Astrocyte of the cerebellum (primary cell): Measurements from ENCODE around the gene RANBP3.
"Not testable (repeated sequence)": the region's sequence is repeated elsewhere in the genome, so short reads cannot be mapped to it uniquely, and the experiment has no call there.

Experiments
- DNase-seq: peaks from one replicate; pipeline ENCODE4 v3.0.0-alpha.2; 2011; ENCODE audit warnings: low read depth
- H3K4me3 ChIP-seq: 2 replicates; pipeline ENCODE4 v1.5.1; 2011; ENCODE audit warnings: mild to moderate bottlenecking, low read depth, low read length, moderate library complexity
- in situ Hi-C: cut with HindIII; loops from 2 replicates; pipeline ENCODE4 v1.10.0; 2017; ENCODE audit warnings: low sequenced_read_pairs
- TF ChIP-seq, protein P1 (sequence below): IDR thresholded peaks from 2 replicates; pipeline ENCODE4 v1.5.1; 2012; ENCODE audit warnings: low read length, low read depth, moderate library complexity, mild to moderate bottlenecking; ENCODE audit errors: missing control alignments

Gene RANBP3

DNA sequence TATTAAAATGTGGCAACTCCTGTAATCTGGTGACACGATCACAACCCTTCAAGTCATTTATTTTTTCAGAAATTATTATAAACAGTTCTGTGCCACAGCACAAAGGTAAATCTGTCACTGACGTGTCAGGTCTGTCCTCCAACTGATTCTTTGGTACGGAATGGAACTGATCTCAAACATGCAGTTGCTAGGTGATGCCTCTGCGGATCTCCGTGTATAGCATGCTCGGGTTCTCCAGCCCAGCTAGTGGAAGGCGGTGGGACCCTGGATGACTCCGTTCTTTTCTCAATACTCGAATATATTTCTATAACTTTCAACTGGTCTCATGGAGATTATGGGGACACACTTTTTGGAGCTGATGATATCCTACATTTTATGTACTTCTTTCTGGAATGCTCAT, 11.0 kb downstream of the RANBP3 start:
- no peak overlapping the region for H3K4me3 ChIP-seq
- TF ChIP-seq, protein P1, sequence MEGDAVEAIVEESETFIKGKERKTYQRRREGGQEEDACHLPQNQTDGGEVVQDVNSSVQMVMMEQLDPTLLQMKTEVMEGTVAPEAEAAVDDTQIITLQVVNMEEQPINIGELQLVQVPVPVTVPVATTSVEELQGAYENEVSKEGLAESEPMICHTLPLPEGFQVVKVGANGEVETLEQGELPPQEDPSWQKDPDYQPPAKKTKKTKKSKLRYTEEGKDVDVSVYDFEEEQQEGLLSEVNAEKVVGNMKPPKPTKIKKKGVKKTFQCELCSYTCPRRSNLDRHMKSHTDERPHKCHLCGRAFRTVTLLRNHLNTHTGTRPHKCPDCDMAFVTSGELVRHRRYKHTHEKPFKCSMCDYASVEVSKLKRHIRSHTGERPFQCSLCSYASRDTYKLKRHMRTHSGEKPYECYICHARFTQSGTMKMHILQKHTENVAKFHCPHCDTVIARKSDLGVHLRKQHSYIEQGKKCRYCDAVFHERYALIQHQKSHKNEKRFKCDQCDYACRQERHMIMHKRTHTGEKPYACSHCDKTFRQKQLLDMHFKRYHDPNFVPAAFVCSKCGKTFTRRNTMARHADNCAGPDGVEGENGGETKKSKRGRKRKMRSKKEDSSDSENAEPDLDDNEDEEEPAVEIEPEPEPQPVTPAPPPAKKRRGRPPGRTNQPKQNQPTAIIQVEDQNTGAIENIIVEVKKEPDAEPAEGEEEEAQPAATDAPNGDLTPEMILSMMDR = no peak
- DNase-seq = no peak
- in situ Hi-C loops = loop anchor here (5.0 kb wide), 1 partner anchor 35 kb away; no protein-coding TSS in a partner anchor

- in situ Hi-C loops = loop anchor here (5.0 kb wide), 1 partner anchor 34 kb away; no protein-coding TSS in a partner anchor
- TF ChIP-seq, protein P1 = no peak
- no peak for DNase-seq
- H3K4me3 ChIP-seq = no peak overlapping the region
Measured at GRCh38 chr19:5966215-5966614, 11.7 kb downstream of the RANBP3 start.

DNA sequence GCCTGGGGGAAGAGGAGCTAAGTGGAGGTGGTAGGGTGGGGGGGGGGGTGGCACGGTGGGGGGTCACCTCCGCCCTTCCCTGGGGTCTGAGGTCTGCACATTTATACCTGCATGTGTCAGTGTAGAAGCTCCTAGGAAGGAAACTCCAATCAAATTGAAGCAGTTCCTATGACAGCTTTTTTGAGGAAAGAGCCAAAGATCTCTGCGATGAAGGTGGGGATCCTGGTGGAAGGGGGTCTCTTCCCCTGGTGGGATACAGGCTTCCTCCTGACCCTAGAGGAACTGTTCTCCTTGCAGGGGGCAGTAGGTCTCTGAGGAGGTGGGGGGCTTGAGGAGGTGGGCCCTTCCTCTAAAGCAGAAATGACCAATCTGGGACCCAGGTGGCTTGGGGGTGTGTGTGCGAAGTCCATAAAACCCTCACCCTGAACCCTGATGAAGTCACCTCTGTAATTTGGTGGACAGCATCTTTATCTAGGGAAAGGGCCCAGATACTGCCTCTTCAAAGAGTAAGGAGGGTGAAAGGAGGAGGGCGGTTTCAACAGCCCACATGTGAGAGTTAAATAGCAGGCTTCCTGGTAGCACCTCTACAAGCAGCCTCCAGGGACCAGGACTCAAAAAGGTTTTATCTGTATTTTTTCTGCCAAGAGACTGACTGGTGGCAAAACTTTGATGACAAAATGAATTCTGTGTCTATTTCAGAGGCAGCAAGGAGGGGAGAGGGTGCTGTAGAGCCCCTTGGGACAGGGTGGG, 12.9 kb downstream of the RANBP3 start:
- in situ Hi-C loops = loop anchor here (5.0 kb wide), 1 partner anchor 33 kb away; no protein-coding TSS in a partner anchor
- H3K4me3 ChIP-seq = no peak overlapping the region
- TF ChIP-seq, protein P1 = no peak
- DNase-seq = no peak

DNA sequence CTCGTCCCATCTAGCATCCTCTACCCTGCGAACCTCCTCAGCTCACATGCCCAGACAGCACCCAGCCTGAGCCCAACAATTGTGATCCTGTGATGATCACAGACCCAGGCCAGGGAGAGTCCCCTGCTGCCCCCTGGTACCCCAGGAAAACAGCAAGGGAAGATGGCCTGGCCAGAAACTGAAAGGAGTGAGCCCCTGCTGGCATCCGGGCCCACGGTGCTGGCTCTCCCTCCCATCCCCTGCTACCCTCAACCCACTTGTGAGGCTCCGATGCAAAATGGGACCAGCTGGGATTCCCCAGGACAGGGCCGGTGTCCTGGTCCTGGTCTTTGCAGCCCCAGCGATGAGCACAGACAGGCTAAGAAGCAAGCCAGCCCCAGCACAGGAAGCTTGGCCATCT, 14.1 kb downstream of the RANBP3 start:
- in situ Hi-C loops = no loop called here
- no peak for DNase-seq
- TF ChIP-seq, protein P1 = no peak
- no peak overlapping the region for H3K4me3 ChIP-seq

- DNase-seq, in situ Hi-C loops, H3K4me3 ChIP-seq: not testable (repeated sequence)
Measured at GRCh38 chr19:5963259-5963658, 14.7 kb downstream of the RANBP3 start.

- TF ChIP-seq, protein P1 = no peak
- DNase-seq = no peak
- in situ Hi-C loops = no loop called here
- no peak overlapping the region for H3K4me3 ChIP-seq
Measured at GRCh38 chr19:5961969-5962945, 15.7 kb downstream of the RANBP3 start.

GRCh38 chr19:5961641-5961968, 16.3 kb downstream of the RANBP3 start:
- in situ Hi-C loops, H3K4me3 ChIP-seq, DNase-seq: not testable (repeated sequence)
